Measurements from ENCODE around the gene STEAP1B.

The STEAP1B gene

DNA sequence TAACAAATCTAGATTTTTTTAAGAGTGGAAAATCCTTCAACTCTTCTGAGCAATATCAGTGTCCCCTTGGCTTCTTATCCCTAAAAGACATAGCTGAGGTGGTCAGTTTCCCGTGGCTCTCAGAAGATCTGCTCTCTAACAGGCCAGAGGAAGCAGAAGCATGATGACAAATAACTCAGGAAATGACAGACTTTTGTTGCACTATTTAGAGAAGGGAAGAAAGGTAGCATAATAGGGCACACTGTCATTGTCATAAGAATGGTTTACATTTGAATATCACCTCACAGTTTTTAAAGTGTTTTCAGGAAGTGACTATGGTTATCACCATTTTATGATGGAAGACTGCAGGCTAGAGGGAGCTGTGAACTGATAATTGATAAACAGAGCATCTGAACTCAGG, 109.5 kb downstream of the STEAP1B start:
- no peaks in the 10 kb centered on the region for H3K9me3 ChIP-seq (ENCODE audit: control insufficient read depth, low read depth, low read length)
- H3K36me3 ChIP-seq (ENCODE audit: control insufficient read depth, low read depth, low read length), result no peaks in the 10 kb centered on the region
- no peaks in the 10 kb centered on the region for H3K27me3 ChIP-seq (ENCODE audit: control insufficient read depth, insufficient read depth, low read length)
- no peak overlapping the region for H3K27ac ChIP-seq (ENCODE audit: low read length)
- H3K4me1 ChIP-seq (ENCODE audit: control insufficient read depth, low read depth, low read length), result no peaks in the 10 kb centered on the region
- no peak overlapping the region for H3K4me3 ChIP-seq (ENCODE audit: low read length)
- no peak overlapping the region for H3K9ac ChIP-seq (ENCODE audit: low read length)

- no peak overlapping the region for H3K27ac ChIP-seq (ENCODE audit: low read length)
- no peak overlapping the region for H3K4me3 ChIP-seq (ENCODE audit: low read length)
- H3K9ac ChIP-seq (ENCODE audit: low read length), result no peak overlapping the region
- no peaks in the 10 kb centered on the region for H3K27me3 ChIP-seq (ENCODE audit: control insufficient read depth, insufficient read depth, low read length)
- H3K9me3 ChIP-seq (ENCODE audit: control insufficient read depth, low read depth, low read length), result no peaks in the 10 kb centered on the region
- no peaks in the 10 kb centered on the region for H3K36me3 ChIP-seq (ENCODE audit: control insufficient read depth, low read depth, low read length)
- H3K4me1 ChIP-seq (ENCODE audit: control insufficient read depth, low read depth, low read length), result no peaks in the 10 kb centered on the region
Measured at GRCh38 chr7:22389892-22390291, 110.1 kb downstream of the STEAP1B start.

GRCh38 chr7:22387583-22387982, 112.4 kb downstream of the STEAP1B start:
- no peak overlapping the region for H3K4me3 ChIP-seq (ENCODE audit: low read length)
- H3K27me3 ChIP-seq (ENCODE audit: control insufficient read depth, insufficient read depth, low read length), result no peaks in the 10 kb centered on the region
- H3K27ac ChIP-seq (ENCODE audit: low read length), result no peak overlapping the region
- H3K4me1 ChIP-seq (ENCODE audit: control insufficient read depth, low read depth, low read length), result no peaks in the 10 kb centered on the region
- no peaks in the 10 kb centered on the region for H3K36me3 ChIP-seq (ENCODE audit: control insufficient read depth, low read depth, low read length)
- no peaks in the 10 kb centered on the region for H3K9me3 ChIP-seq (ENCODE audit: control insufficient read depth, low read depth, low read length)
- no peak overlapping the region for H3K9ac ChIP-seq (ENCODE audit: low read length)

- Histone ChIP-seq H3K4me1 (ENCODE audit: control insufficient read depth, low read depth, low read length) (no peaks in the 10 kb centered on the region), H3K9ac (ENCODE audit: low read length) (no peak overlapping the region), H3K27ac (ENCODE audit: low read length) (no peak overlapping the region)
Measured at GRCh38 chr7:22386865-22387264, 113.1 kb downstream of the STEAP1B start.

GRCh38 chr7:22386206-22386858, 113.7 kb downstream of the STEAP1B start:
- no peaks in the 10 kb centered on the region for H3K9me3 ChIP-seq (ENCODE audit: control insufficient read depth, low read depth, low read length)
- no peak overlapping the region for H3K27ac ChIP-seq (ENCODE audit: low read length)
- no peaks in the 10 kb centered on the region for H3K27me3 ChIP-seq (ENCODE audit: control insufficient read depth, insufficient read depth, low read length)
- H3K36me3 ChIP-seq (ENCODE audit: control insufficient read depth, low read depth, low read length), result no peaks in the 10 kb centered on the region
- no peak overlapping the region for H3K4me3 ChIP-seq (ENCODE audit: low read length)
- H3K4me1 ChIP-seq (ENCODE audit: control insufficient read depth, low read depth, low read length), result no peaks in the 10 kb centered on the region
- H3K9ac ChIP-seq (ENCODE audit: low read length), result no peak overlapping the region

More at GRCh38 chr7:22386865-22387264, 113.1 kb downstream of the STEAP1B start:
- Histone ChIP-seq H3K9me3 (ENCODE audit: control insufficient read depth, low read depth, low read length) (no peaks in the 10 kb centered on the region), H3K27me3 (ENCODE audit: control insufficient read depth, insufficient read depth, low read length) (no peaks in the 10 kb centered on the region), H3K4me3 (ENCODE audit: low read length) (no peak overlapping the region), H3K36me3 (ENCODE audit: control insufficient read depth, low read depth, low read length) (no peaks in the 10 kb centered on the region)

GRCh38 chr7:22385326-22385725, 114.7 kb downstream of the STEAP1B start:
- Histone ChIP-seq H3K27me3 (ENCODE audit: control insufficient read depth, insufficient read depth, low read length) (no peaks in the 10 kb centered on the region), H3K4me1 (ENCODE audit: control insufficient read depth, low read depth, low read length) (no peaks in the 10 kb centered on the region), H3K9me3 (ENCODE audit: control insufficient read depth, low read depth, low read length) (no peaks in the 10 kb centered on the region), H3K36me3 (ENCODE audit: control insufficient read depth, low read depth, low read length) (no peaks in the 10 kb centered on the region), H3K27ac (ENCODE audit: low read length) (no peak overlapping the region), H3K4me3 (ENCODE audit: low read length) (no peak overlapping the region), H3K9ac (ENCODE audit: low read length) (no peak overlapping the region)

- Histone ChIP-seq H3K27me3 (ENCODE audit: control insufficient read depth, insufficient read depth, low read length) (no peaks in the 10 kb centered on the region), H3K4me1 (ENCODE audit: control insufficient read depth, low read depth, low read length) (no peaks in the 10 kb centered on the region), H3K9me3 (ENCODE audit: control insufficient read depth, low read depth, low read length) (no peaks in the 10 kb centered on the region), H3K27ac (ENCODE audit: low read length) (no peak overlapping the region), H3K36me3 (ENCODE audit: control insufficient read depth, low read depth, low read length) (no peaks in the 10 kb centered on the region), H3K4me3 (ENCODE audit: low read length) (no peak overlapping the region), H3K9ac (ENCODE audit: low read length) (no peak overlapping the region)
Measured at GRCh38 chr7:22380333-22380732, 119.7 kb downstream of the STEAP1B start.

DNA sequence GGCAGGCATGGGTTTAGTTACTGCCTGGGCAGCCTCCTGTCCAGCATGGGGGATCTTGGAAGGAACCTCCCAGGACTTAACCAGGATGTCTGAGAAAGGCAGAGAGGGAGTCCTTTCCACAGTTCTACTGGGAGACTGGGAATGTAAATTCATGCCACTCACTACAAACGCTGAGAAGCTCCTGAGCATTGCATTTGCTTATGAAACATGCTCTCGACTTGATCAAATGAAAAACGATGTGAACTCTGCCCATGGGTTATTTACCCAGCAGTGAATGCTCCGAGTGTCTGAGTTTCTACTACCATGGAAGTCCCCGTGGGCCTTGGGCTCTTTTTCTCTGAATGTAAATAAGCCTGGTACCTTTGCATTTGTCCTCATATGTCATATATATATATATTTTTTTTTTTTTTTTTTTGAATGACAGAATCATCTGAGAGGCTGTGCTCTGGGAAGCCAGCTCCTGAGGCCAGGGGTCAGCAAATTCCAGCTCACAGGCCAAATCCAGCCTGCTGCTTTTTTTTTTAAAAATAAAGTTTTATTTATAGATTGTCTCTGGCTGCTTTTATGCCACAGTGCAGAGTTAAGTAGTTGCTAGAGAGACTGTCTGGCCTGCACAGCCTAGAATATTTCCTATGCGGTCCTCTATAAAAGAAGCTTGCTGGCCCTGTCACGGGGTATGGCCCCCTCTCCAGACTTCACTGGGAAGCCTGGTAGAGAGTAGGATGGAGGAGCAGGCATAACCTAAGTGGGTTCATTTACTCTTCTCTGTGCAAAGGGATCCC, 121.6 kb downstream of the STEAP1B start:
- Histone ChIP-seq H3K36me3 (ENCODE audit: control insufficient read depth, low read depth, low read length) (no peaks in the 10 kb centered on the region), H3K27ac (ENCODE audit: low read length) (no peak overlapping the region), H3K4me3 (ENCODE audit: low read length) (no peak overlapping the region), H3K4me1 (ENCODE audit: control insufficient read depth, low read depth, low read length) (no peaks in the 10 kb centered on the region), H3K9ac (ENCODE audit: low read length) (no peak overlapping the region), H3K9me3 (ENCODE audit: control insufficient read depth, low read depth, low read length) (no peaks in the 10 kb centered on the region), H3K27me3 (ENCODE audit: control insufficient read depth, insufficient read depth, low read length) (no peaks in the 10 kb centered on the region)

GRCh38 chr7:22377703-22378102, 122.3 kb downstream of the STEAP1B start:
- Histone ChIP-seq H3K36me3 (ENCODE audit: control insufficient read depth, low read depth, low read length) (no peaks in the 10 kb centered on the region), H3K9me3 (ENCODE audit: control insufficient read depth, low read depth, low read length) (no peaks in the 10 kb centered on the region), H3K27me3 (ENCODE audit: control insufficient read depth, insufficient read depth, low read length) (no peaks in the 10 kb centered on the region), H3K9ac (ENCODE audit: low read length) (no peak overlapping the region), H3K4me3 (ENCODE audit: low read length) (no peak overlapping the region), H3K4me1 (ENCODE audit: control insufficient read depth, low read depth, low read length) (no peaks in the 10 kb centered on the region), H3K27ac (ENCODE audit: low read length) (no peak overlapping the region)

DNA sequence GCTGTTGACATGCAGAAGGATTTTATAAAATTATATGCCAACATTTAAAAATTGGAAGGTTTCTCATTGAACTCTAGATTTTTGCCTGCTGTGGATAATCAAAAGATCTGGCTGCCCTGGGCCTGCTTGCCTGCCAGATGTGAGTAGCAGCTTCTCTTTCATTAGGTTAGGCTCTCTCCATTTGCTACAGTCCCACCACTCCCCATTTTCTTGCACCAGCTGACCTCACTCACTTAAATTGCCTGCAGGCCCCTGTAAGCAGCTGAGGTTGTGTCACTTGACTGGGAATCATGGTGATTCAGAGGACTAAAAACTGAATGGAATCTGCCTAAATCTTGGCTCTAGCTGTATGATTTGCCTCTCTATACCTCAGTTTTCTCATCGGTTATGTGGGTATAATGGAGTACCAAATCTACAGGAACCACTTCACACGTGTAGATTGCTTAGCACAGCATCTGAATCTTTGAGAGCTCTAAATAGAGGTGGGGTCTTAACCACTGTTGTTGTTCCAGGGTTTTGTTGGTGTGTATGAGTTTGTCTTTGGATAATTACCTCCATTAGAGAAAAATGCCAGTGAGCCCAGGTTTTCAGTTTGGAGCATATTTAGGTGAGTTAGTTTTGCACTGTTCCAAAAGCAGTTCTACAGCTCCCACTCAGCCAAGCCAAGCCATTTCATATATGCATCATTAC, 124.5 kb downstream of the STEAP1B start:
- Histone ChIP-seq H3K4me1 (ENCODE audit: control insufficient read depth, low read depth, low read length) (no peaks in the 10 kb centered on the region), H3K9ac (ENCODE audit: low read length) (no peak overlapping the region)

DNA sequence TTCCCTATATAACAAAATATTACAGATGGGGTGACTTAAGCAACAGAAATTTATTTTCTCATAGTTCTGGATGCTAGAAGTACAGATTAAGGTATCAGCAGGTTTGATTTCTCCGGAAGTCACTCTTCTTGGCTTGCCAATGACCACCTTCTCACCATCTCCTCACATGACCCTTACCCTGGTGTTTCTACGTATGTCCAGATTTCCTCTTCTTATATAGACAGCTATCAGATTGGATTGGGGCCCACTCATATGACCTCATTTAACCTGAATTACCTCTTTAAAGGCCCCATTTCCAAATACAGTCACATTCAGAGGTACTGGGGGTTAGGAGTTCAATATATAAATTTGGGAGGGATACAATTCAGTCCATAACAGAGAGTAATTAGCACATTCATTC, 126.1 kb downstream of the STEAP1B start:
- Histone ChIP-seq H3K9ac (ENCODE audit: low read length) (no peak overlapping the region), H3K9me3 (ENCODE audit: control insufficient read depth, low read depth, low read length) (no peaks in the 10 kb centered on the region), H3K4me1 (ENCODE audit: control insufficient read depth, low read depth, low read length) (no peaks in the 10 kb centered on the region), H3K4me3 (ENCODE audit: low read length) (no peak overlapping the region), H3K36me3 (ENCODE audit: control insufficient read depth, low read depth, low read length) (no peaks in the 10 kb centered on the region), H3K27me3 (ENCODE audit: control insufficient read depth, insufficient read depth, low read length) (no peaks in the 10 kb centered on the region), H3K27ac (ENCODE audit: low read length) (no peak overlapping the region)

More for the DNA sequence above, 124.5 kb downstream of the STEAP1B start:
- no peaks in the 10 kb centered on the region for H3K9me3 ChIP-seq (ENCODE audit: control insufficient read depth, low read depth, low read length)
- no peak overlapping the region for H3K4me3 ChIP-seq (ENCODE audit: low read length)
- H3K27ac ChIP-seq (ENCODE audit: low read length), result no peak overlapping the region
- H3K27me3 ChIP-seq (ENCODE audit: control insufficient read depth, insufficient read depth, low read length), result no peaks in the 10 kb centered on the region
- H3K36me3 ChIP-seq (ENCODE audit: control insufficient read depth, low read depth, low read length), result no peaks in the 10 kb centered on the region

All from iPS-18a (cell line).